Stimulated activated CD4-positive, alpha-beta T cell treated with anti-CD3 and anti-CD28 coated beads, Interleukin-4, amount 100 ng/mL, for 1 hour (primary cell): Measurements from ENCODE around the gene MSANTD7.
A peak's percentile ranks its signal among the peaks of the same experiment; 100 is the strongest.
"Not testable (repeated sequence)": the region's sequence is repeated elsewhere in the genome, so short reads cannot be mapped to it uniquely, and the experiment has no call there.

Experiments
- DNase-seq: peaks from one replicate; pipeline ENCODE4 v3.0.0-alpha.2; 2020

MSANTD7 gene

DNA sequence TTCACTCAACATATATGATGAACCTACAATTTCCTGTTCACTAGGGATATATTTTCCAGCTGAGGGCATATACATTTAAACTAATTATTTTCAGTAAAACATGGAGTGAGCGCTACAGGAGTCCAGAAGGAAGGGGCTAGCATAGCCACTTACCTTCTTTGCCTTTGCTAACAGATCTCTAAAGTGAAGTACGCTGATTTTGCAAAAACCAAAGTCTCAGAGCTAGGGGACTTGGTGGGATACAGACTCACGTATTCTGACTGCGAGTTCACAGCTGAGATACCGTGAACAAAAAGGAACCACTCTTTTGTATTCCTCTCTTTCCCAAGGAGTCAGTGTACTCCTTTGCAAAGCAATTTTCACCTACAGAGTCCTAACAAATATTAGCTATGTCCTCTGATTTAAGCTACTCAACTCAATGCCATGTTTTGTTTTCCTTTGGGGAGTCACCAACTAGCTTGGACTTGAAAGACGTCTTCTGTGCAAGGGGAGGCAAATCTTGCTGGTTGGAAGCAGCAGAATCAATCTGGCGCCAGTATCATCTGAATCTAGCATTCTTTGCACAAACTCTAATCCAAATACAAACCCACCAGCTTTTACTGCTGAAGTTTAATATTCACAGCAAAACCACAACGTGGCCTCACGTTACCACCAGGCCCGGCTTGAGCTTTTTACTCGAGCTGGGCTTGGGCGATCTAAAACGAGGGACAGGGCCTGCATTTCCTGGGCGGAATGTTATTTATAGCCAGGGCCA, 926 bp upstream of the MSANTD7 start:
- no peak for DNase-seq

GRCh38 chr10:14838582-14839304, 637 bp downstream of the MSANTD7 start:
- peak; percentile 23 for DNase-seq

GRCh38 chr10:14839305-14839695, 1.2 kb downstream of the MSANTD7 start:
- DNase-seq: no peak

- DNase-seq: no peak
Measured at GRCh38 chr10:14840178-14840577, 2.1 kb downstream of the MSANTD7 start.

GRCh38 chr10:14843327-14843988, 5.4 kb downstream of the MSANTD7 start:
- no peak for DNase-seq

- DNase-seq: no peak
Measured at GRCh38 chr10:14844948-14845347, 6.8 kb downstream of the MSANTD7 start.

GRCh38 chr10:14852236-14852635, 14.1 kb downstream of the MSANTD7 start:
- DNase-seq: no peak

DNA sequence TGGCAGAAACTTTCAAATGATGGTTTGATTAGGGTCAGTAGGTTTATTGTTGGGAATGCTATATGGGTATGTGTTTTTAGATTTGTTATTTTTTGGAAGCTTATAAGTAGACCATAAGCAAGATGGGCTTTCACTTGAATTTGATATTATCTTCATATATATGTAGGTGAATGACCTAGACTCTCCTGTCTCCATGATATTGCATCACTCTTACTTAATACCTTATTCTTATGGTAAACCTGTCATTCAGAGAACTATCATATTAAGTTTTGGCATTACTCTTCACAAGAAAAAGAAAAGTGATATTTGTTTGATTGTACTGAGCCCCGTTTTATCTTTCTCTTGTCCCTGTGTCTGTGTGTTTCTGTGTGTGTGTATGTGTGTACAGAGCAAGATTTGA, 17.3 kb downstream of the MSANTD7 start:
- DNase-seq: no peak

DNA sequence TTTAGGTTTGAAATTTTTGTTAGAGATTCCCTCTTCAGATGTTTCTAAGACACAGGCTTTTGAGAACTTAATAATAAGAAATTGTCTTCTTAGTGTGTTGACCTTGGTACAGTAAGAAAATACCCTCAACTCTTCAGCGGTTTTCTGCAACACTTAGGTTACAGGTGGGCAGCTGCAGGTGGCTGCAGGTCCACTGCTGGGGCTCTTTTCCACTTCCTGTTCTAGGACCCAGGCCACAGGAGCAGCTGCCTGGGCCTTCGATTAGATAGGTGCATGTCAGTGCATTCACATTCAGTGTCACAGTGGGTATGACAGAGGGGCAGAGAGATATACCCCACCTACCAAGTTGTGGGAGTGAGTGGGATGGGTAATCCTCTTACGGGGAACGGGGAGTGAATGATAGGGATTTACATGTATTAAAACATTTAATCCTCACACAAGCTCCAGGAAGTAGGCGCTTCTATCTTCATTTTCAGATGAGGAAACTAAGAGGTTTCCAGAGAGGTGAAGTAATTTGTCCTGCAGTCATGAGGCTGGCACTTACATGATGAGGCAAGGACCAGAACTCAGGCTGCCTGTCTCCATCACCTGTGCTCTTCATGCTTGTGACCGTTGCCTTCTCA, 20.3 kb downstream of the MSANTD7 start:
- no peak for DNase-seq

- DNase-seq: no peak
Measured at GRCh38 chr10:14859043-14859442, 20.9 kb downstream of the MSANTD7 start.

GRCh38 chr10:14859775-14860174, 21.7 kb downstream of the MSANTD7 start:
- DNase-seq: no peak

DNA sequence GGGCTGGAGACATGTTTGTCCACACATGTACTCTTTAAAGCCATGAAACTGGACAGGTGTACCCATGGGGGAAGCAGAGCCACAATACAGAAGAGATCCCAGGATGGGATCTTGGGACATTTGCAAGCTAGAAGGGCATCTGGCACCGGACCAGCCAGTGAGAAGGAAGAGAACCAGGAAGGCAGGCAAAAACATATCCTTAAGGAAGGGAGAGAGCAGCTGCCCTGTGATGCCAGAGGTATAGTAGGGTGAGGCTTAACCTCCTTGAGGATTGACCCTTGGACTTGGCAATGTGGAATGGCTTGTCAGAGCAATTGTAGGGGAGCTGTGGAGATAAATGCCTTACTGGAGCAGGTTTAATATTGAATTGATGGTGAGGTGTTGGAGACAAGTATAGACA, 22.7 kb downstream of the MSANTD7 start:
- DNase-seq: no peak

DNA sequence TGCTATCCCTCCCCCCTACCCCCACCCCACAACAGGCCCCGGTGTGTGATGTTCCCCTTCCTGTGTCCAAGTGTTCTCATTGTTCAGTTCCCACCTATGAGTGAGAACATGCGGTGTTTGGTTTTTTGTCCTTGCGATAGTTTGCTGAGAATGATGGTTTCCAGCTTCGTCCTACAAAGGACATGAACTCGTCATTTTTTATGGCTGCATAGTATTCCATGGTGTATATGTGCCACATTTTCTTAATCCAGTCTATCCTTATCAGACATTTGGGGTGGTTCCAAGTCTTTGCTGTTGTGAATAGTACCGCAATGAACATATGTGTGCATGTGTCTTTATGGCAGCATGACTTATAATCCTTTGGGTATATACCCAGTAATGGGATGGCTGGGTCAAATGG, 26.4 kb downstream of the MSANTD7 start:
- not testable (repeated sequence) for DNase-seq

DNA sequence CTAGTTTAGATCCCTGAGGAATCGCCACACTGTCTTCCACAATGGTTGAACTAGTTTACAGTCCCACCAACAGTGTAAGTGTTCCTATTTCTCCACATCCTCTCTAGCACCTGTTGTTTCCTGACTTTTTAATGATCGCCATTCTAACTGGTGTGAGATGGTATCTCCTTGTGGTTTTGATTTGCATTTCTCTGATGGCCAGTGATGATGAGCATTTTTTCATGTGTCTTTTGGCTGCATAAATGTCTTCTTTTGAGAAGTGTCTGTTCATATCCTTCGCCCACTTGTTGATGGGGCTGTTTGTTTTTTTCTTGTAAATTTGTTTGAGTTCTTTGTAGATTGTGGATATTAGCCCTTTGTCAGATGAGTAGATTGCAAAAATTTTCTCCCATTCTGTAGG, 26.8 kb downstream of the MSANTD7 start:
- DNase-seq: not testable (repeated sequence)

DNA sequence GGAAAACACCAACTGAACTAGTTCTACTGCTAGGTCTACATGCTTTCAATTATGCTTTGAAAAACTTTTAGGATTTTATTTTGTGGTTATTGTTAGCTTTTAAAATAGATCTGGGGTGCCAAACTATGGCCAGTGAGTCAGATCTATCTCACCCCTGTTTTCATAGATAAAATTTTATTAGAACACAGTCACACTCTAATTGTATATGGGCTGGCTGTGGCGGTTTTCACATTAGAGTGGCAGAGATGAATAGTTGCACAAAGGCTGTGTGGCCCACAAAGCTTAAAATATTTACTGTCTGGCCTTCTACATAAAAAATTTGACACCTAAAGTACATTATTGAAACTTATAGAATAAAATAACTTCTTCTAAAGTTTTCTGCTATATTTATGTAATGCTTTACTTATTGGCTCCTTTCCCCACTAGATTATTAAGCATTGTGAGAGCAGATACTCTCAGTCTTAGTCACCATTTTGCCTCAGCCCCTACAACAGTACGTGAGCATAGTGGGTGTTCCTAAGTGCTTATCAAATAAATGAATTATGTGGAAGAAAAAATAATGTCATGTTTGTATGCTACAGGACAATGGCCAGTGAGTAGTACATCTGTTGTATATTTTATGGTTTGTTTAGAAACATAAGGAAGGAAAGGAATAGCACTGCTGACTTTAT, 35.1 kb downstream of the MSANTD7 start:
- no peak for DNase-seq

DNA sequence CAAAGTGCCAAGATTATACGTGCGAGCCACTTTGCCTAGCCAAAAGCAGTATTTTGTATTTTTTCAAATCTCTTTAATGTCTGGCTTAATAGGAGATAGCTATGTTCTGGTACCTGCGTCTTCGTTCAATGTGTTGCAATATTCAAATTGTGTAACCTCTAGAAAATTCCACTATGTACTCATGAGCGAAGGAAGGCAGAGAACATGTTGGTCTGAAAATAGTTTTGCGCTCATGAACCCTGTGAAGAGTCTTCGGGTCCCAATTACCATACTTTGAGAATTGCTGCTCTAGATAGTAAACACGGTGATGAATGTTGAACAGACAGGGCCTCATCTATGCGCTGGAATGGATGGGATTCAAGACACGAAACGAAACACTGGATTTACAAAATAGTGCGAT, 37.8 kb downstream of the MSANTD7 start:
- no peak for DNase-seq

DNA sequence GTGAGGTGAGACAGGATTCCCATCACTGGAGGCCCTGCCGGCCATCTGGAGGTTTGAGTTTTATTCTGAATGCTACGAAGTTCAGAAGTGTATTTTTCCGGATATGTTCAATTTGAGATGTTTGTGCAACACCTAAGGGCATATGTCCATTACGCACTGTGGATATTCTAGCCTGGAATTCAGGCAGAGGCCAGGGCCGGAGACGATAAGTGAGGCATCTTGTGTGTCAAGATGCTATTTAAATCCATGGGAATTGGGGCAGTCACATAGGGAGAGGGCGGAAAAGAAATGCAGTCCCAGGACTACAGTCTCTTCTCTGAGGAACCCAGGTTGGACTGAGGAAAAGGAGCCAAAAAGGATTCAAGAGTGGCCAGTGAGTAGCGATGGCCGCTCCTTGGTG, 38.7 kb downstream of the MSANTD7 start:
- no peak for DNase-seq

- peak; percentile 94 for DNase-seq
Measured at GRCh38 chr10:14878266-14879123, 40.4 kb downstream of the MSANTD7 start, which contains the start of gene SUV39H2. Gene SUV39H2, plus strand, starts transcription at chr10:14878866. Its CDS starts 23 bp downstream, at chr10:14878889.

- peak; percentile 48 for DNase-seq
Measured at GRCh38 chr10:14879124-14879927, 41.2 kb downstream of the MSANTD7 start.

DNA sequence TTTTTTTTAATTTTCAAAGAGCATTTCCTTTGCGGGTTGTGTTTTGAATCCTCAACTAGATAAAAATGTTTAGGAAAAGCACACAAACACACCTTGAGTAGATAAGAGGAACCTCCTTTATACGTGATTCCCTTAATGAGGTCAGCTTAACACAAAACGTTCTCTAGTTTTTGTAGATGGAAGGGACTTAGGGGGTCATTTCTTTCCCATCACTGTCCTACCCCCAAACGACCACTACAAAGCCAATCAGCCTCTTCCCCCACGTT, 41.8 kb downstream of the MSANTD7 start:
- DNase-seq: no peak

DNA sequence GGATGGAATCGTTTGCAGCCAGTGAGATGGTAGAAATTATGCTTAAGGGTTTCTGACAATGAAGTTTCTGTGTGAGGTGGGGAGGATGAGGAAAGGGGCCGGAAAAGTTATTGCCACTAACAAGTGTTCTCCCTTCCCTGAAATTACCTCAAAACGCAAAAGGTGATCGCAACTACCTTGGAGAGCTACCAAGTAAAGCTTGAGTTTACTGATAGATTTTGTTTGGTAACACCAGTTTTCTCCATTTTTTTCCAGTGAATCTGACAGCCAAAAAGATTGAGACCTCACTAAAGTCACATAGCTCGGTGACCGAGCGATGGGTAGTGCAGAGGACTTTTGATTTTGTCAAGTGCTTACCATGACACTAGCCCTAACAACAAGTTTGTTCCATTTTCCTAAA, 42.1 kb downstream of the MSANTD7 start:
- DNase-seq: no peak
